Keratinocyte (primary cell): Measurements from ENCODE around the gene LMO3.

Experiments used
- CTCF ChIP-seq, 3 experiments: IDR thresholded peaks in 1 of 3; conservative IDR thresholded peaks in 1 of 3; optimal IDR thresholded peaks in 1 of 3; 2 replicates in 2 of 3; 3 replicates in 1 of 3; pipeline versions ENCODE3 to v1.5.1; 2011; ENCODE audit warnings: low read length in 3 of 3, mild to moderate bottlenecking in 3 of 3, moderate library complexity in 2 of 3, control low read depth in 1 of 3, inconsistent platforms in 1 of 3; ENCODE audit not compliant: insufficient read depth in 2 of 3; ENCODE audit errors: extremely low read depth in 1 of 3
- EZH2 ChIP-seq: IDR thresholded peaks from one replicate; pipeline ENCODE4 v1.6.1; 2012; ENCODE audit warnings: inconsistent platforms, mild to moderate bottlenecking, low read length, moderate library complexity

- TF ChIP-seq CTCF (optimal IDR thresholded peaks at IDR 0.05 in 1 of 3, IDR thresholded peaks at IDR 0.05 in 1 of 3, conservative IDR thresholded peaks at IDR 0.05 in 1 of 3; ENCODE audit: extremely low read depth in 1 of 3, insufficient read depth in 2 of 3, low read length in 3 of 3): no peak
- TF ChIP-seq EZH2: no peak
These were observed 21.8 kb downstream of the LMO3 start for GRCh38 chr12:16583969-16584745.
